GM10266 (cell line): ENCODE data around the gene FAH.

ENCODE experiments used
- DNase-seq: peaks from one replicate; pipeline ENCODE4 v3.0.0; 2012; ENCODE audit errors: extremely low spot score
- CTCF ChIP-seq: IDR thresholded peaks from 2 replicates; pipeline ENCODE4 v1.5.1; 2012; ENCODE audit warnings: mild to moderate bottlenecking, low read depth; ENCODE audit not compliant: control insufficient read depth, insufficient read depth; ENCODE audit errors: missing control alignments

The FAH gene

GRCh38 chr15:80231371-80231770 is 78.6 kb downstream of the FAH start:
- no peak for DNase-seq
- TF ChIP-seq CTCF: no peak

- no peak for TF ChIP-seq CTCF
These were observed 80.8 kb downstream of the FAH start for GRCh38 chr15:80233581-80233980.

GRCh38 chr15:80234883-80235282 is 82.1 kb downstream of the FAH start:
- peak; percentile 47 for DNase-seq
- peak; percentile 59 for TF ChIP-seq CTCF

More at GRCh38 chr15:80233581-80233980, 80.8 kb downstream of the FAH start:
- no peak for DNase-seq
